Endothelial cell of umbilical vein (primary cell): Measurements from ENCODE around the gene DPYSL4.

ENCODE experiments used
- POLR2A ChIP-seq: IDR thresholded peaks from 2 replicates; pipeline ENCODE4 v1.6.1; 2012; ENCODE audit warnings: low read depth, mild to moderate bottlenecking, control low read depth, low read length
- POLR2AphosphoS5 ChIP-seq: IDR thresholded peaks from 2 replicates; pipeline ENCODE4 v1.6.1; 2012; ENCODE audit warnings: low read depth, mild to moderate bottlenecking, control low read depth, low read length, moderate library complexity; ENCODE audit not compliant: insufficient read depth

GRCh38 chr10:132167041-132167674 lies 19.6 kb upstream of the DPYSL4 start:
- no peak for TF ChIP-seq POLR2A
- no peak for TF ChIP-seq POLR2AphosphoS5
